Ascending aorta (tissue), 2 donors: Measurements from ENCODE around the gene SLC25A10. TPM values are rescaled to one million over a fixed set of nuclear protein-coding genes. Genes with fewer than 3 reads are reported as not detected.

Experiments used
- DNase-seq, 2 donors: peaks; one replicate each; pipeline ENCODE4 v3.0.0-alpha.2; 2019; ENCODE audit warnings: low spot score in 2 of 2
- H3K27ac ChIP-seq, 2 donors: fragments of 200-600 bp; sonication (generic); one replicate each; pipeline ENCODE4 v1.5.1; 2016 to 2017; ENCODE audit warnings: mild to moderate bottlenecking in 1 of 2
- H3K27me3 ChIP-seq: fragments of 200-600 bp; sonication (generic); one replicate; pipeline ENCODE4 v1.5.1; 2017
- H3K36me3 ChIP-seq, 2 donors: fragments of 200-600 bp; sonication (generic); one replicate each; pipeline ENCODE4 v1.5.1; 2016
- H3K4me1 ChIP-seq, 2 donors: fragments of 200-600 bp; sonication (generic); one replicate each; pipeline ENCODE4 v1.5.1; 2016 to 2017; ENCODE audit warnings: mild to moderate bottlenecking in 1 of 2
- H3K4me3 ChIP-seq, 2 donors: fragments of 200-600 bp; sonication (generic); one replicate each; pipeline ENCODE4 v1.5.1; 2016 to 2017; ENCODE audit warnings: mild to moderate bottlenecking in 1 of 2
- H3K9me3 ChIP-seq, 2 donors: fragments of 200-600 bp; sonication (generic); one replicate each; pipeline ENCODE4 v1.5.1; 2016
- CTCF ChIP-seq, 3 experiments: fragments of 200-600 bp in 2 of 3; fragments of 450-650 bp in 1 of 3; sonication (generic) in 2 of 3; IDR thresholded peaks; one replicate each; pipeline ENCODE4 v1.5.1; 2016 to 2019; ENCODE audit warnings: antibody characterized with exemption in 3 of 3, mild to moderate bottlenecking in 1 of 3, moderate library complexity in 1 of 3
- intact Hi-C: fragments of 100-400 bp; cut with DNase I; formaldehyde crosslinking; loops from one replicate; pipeline ENCODE4 v1.15.1; 2023
- total RNA-seq: library from RNA; depleted of rRNA; stranded (reverse); fragments of >200 nt; gene quantifications from one replicate; pipeline ENCODE4 v1.1.0, GENCODE V29; 2016

Gene SLC25A10
- total RNA-seq, 1 donor from 2014 or later = 0.53 TPM

DNA sequence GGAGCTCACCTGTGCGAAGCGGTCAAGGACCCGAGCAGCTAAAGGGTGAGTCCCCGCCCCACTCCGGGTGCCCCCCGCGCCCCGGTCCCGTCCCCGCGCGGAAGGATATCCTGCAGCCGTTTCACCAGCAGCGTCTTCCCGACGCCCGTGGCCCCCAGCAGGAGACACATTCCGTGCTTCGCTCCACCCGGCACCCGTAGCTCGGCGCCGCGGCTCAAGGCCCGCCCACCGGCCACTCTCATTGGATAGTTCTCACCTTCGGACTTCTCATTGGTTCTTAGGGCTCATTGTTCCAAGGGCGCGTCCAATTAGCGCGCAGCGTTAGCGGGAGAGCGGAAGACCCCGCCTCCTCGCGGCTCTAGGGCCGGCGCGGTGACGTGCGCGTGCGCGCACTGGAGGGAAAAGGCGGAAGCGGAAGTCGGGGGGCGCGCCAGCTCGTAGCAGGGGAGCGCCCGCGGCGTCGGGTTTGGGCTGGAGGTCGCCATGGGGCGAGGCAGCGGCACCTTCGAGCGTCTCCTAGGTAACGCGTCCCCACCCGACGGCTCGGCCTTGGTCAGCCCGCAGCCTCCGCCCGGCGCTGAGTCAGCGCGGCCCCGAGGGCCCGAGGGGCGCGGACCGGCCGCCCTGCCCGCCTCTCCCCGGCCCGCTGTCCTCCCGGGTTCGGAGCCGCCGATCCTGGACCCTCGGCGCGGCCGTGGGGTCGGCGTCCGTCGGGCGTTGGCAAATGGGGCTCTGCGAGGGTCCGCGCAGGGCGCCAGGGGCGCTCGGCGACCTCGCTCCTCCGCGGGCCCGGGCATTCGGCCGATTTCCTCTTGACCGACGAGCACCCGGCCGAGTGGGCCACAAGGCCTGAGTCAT lies 28.3 kb upstream of the SLC25A10 start, which contains the start of the genes ARL16 and HGS:
ARL16 (minus strand) TSS at position 214 of the 858 bp plus-strand sequence; CDS start at position 170, 44 bp downstream.
HGS (plus strand) TSS at position 428 of the 858 bp plus-strand sequence; CDS start at position 484, 56 bp downstream.
- peak within 1 kb of the TSS; percentile 66 to 84 for H3K4me3 ChIP-seq
- no peak for TF ChIP-seq CTCF (IDR thresholded peaks at IDR 0.05)
- DNase-seq = peak; percentile 95 to 99
- H3K36me3 ChIP-seq = peaks cover 28 to 31% of the 10 kb centered on the region in 2 donors
- no peaks in the 10 kb centered on the region for H3K9me3 ChIP-seq
- peak within 1 kb of the TSS; percentile 82 to 89 for H3K27ac ChIP-seq
- intact Hi-C loops = loop anchor here (1.0 kb wide), 2 partner anchors 18 to 19 kb away; partner anchors contain the start of genes CCDC137, MRPL12 and OXLD1
- peaks cover 14 to 20% of the 10 kb centered on the region in 2 donors for H3K4me1 ChIP-seq
- H3K27me3 ChIP-seq = no peaks in the 10 kb centered on the region

- peaks cover 35 to 38% of the 10 kb centered on the region in 2 donors for H3K36me3 ChIP-seq
- intact Hi-C loops = no loop called here
- H3K27me3 ChIP-seq = no peaks in the 10 kb centered on the region
- H3K27ac ChIP-seq = peak overlapping the region; percentile 82 to 89
- DNase-seq = no peak
- H3K4me1 ChIP-seq = peaks cover 14 to 20% of the 10 kb centered on the region in 2 donors
- TF ChIP-seq CTCF (IDR thresholded peaks at IDR 0.05) = no peak
- no peaks in the 10 kb centered on the region for H3K9me3 ChIP-seq
- peak overlapping the region; percentile 66 to 84 for H3K4me3 ChIP-seq
Measured at GRCh38 chr17:81684442-81684911, 27.6 kb upstream of the SLC25A10 start.

- Histone ChIP-seq H3K9me3 (no peaks in the 10 kb centered on the region), H3K27me3 (no peaks in the 10 kb centered on the region), H3K4me1 (peaks cover 14 to 20% of the 10 kb centered on the region in 2 donors), H3K36me3 (peaks cover 41 to 44% of the 10 kb centered on the region in 2 donors), H3K27ac (peak overlapping the region; percentile 82 to 89), H3K4me3 (peak overlapping the region; percentile 66 to 84)
- DNase-seq = no peak
- intact Hi-C loops = no loop called here
- TF ChIP-seq CTCF (IDR thresholded peaks at IDR 0.05) = no peak
Measured at GRCh38 chr17:81685108-81685507, 27.0 kb upstream of the SLC25A10 start.

GRCh38 chr17:81686614-81687013 lies 25.5 kb upstream of the SLC25A10 start:
- no peak for DNase-seq
- H3K9me3 ChIP-seq = no peaks in the 10 kb centered on the region
- no peaks in the 10 kb centered on the region for H3K27me3 ChIP-seq
- TF ChIP-seq CTCF (IDR thresholded peaks at IDR 0.05) = no peak
- H3K27ac ChIP-seq = no peak overlapping the region
- intact Hi-C loops = no loop called here
- no peak overlapping the region for H3K4me3 ChIP-seq
- peaks cover 14 to 20% of the 10 kb centered on the region in 2 donors for H3K4me1 ChIP-seq
- peaks cover 56 to 59% of the 10 kb centered on the region in 2 donors for H3K36me3 ChIP-seq

- peaks cover 70 to 73% of the 10 kb centered on the region in 2 donors for H3K36me3 ChIP-seq
- TF ChIP-seq CTCF (IDR thresholded peaks at IDR 0.05) = no peak
- peaks cover 14% of the 10 kb centered on the region in 2 donors for H3K4me1 ChIP-seq
- no peaks in the 10 kb centered on the region for H3K27me3 ChIP-seq
- DNase-seq = no peak
- H3K9me3 ChIP-seq = no peaks in the 10 kb centered on the region
- intact Hi-C loops = no loop called here
- H3K4me3 ChIP-seq = no peak overlapping the region
- no peak overlapping the region for H3K27ac ChIP-seq
Measured at GRCh38 chr17:81687770-81688541, 24.1 kb upstream of the SLC25A10 start.
